RWPE2 (cell line): ENCODE results near the gene SLC7A7.
A peak's percentile ranks its signal among the peaks of the same experiment; 100 is the strongest.
"Not testable (repeated sequence)": the region's sequence is repeated elsewhere in the genome, so short reads cannot be mapped to it uniquely, and the experiment has no call there.

Experiments used
- ATAC-seq: fragments of 200-7000 bp; cut with Tn5 transposase; 3 replicates; pipeline ENCODE4 v1.9.1; 2021; ENCODE audit warnings: low read depth
- DNase-seq: peaks from one replicate; pipeline ENCODE4 v3.0.0-alpha.2; 2020; ENCODE audit warnings: low spot score
- H3K27ac ChIP-seq: fragments of 450-650 bp; 2 replicates; pipeline ENCODE4 v1.5.1; 2017; ENCODE audit warnings: mild to moderate bottlenecking; ENCODE audit not compliant: poor library complexity, severe bottlenecking
- H3K27me3 ChIP-seq: fragments of 250-450 bp; sonication (Bioruptor Pico); 2 replicates; pipeline ENCODE4 v1.5.1; 2021; ENCODE audit warnings: mild to moderate bottlenecking, moderate library complexity; ENCODE audit not compliant: insufficient read depth, poor library complexity, severe bottlenecking
- H3K36me3 ChIP-seq: fragments of 250-450 bp; sonication (Bioruptor Pico); 2 replicates; pipeline ENCODE4 v1.5.1; 2020; ENCODE audit warnings: low read depth, mild to moderate bottlenecking, moderate library complexity
- H3K4me1 ChIP-seq: fragments of 250-450 bp; sonication (Bioruptor Pico); 2 replicates; pipeline ENCODE4 v1.5.1; 2021; ENCODE audit warnings: mild to moderate bottlenecking, moderate library complexity; ENCODE audit not compliant: insufficient read depth, poor library complexity, severe bottlenecking
- H3K4me3 ChIP-seq: fragments of 250-450 bp; sonication (Bioruptor Pico); 2 replicates; pipeline ENCODE4 v1.5.1; 2021; ENCODE audit warnings: mild to moderate bottlenecking, moderate library complexity; ENCODE audit not compliant: severe bottlenecking
- H3K9me3 ChIP-seq: fragments of 250-450 bp; sonication (Bioruptor Pico); 2 replicates; pipeline ENCODE4 v1.5.1; 2021; ENCODE audit warnings: mild to moderate bottlenecking, moderate library complexity; ENCODE audit not compliant: severe bottlenecking
- CTCF ChIP-seq: fragments of 450-650 bp; IDR thresholded peaks from one replicate; pipeline ENCODE4 v1.5.1; 2017; ENCODE audit warnings: mild to moderate bottlenecking, moderate library complexity; ENCODE audit not compliant: poor library complexity, severe bottlenecking

The SLC7A7 gene

GRCh38 chr14:22811722-22812121, 3.5 kb downstream of the SLC7A7 start:
- H3K4me1 ChIP-seq, result peaks cover 23% of the 10 kb centered on the region

GRCh38 chr14:22808388-22809209, 6.6 kb downstream of the SLC7A7 start:
- ATAC-seq, result no peak
- Histone ChIP-seq H3K27ac (peak overlapping the region; percentile 79), H3K9me3 (no peaks in the 10 kb centered on the region), H3K4me1 (peaks cover 20% of the 10 kb centered on the region), H3K4me3 (no peak overlapping the region), H3K36me3 (no peaks in the 10 kb centered on the region), H3K27me3 (no peaks in the 10 kb centered on the region)
- DNase-seq, result no peak
- TF ChIP-seq CTCF, result no peak

More at GRCh38 chr14:22811722-22812121, 3.5 kb downstream of the SLC7A7 start:
- no peak for DNase-seq
- Histone ChIP-seq H3K27me3 (no peaks in the 10 kb centered on the region), H3K27ac (no peak overlapping the region), H3K36me3 (no peaks in the 10 kb centered on the region), H3K9me3 (no peaks in the 10 kb centered on the region), H3K4me3 (no peak overlapping the region)
- ATAC-seq, result no peak
- no peak for TF ChIP-seq CTCF

- Histone ChIP-seq H3K27me3 (no peaks in the 10 kb centered on the region), H3K9me3 (no peaks in the 10 kb centered on the region), H3K36me3 (no peaks in the 10 kb centered on the region), H3K4me3 (no peak overlapping the region), H3K27ac (peak overlapping the region; percentile 79), H3K4me1 (peaks cover 20% of the 10 kb centered on the region)
- DNase-seq (no peak), ATAC-seq (peak; percentile 96)
- TF ChIP-seq CTCF, result no peak
These were observed 7.7 kb downstream of the SLC7A7 start for GRCh38 chr14:22807432-22808087.

GRCh38 chr14:22805235-22805634, 10.0 kb downstream of the SLC7A7 start:
- not testable (repeated sequence) for DNase-seq, ATAC-seq, H3K4me3 ChIP-seq, H3K27ac ChIP-seq, H3K9me3 ChIP-seq, H3K27me3 ChIP-seq, H3K36me3 ChIP-seq
- H3K4me1 ChIP-seq, result peaks cover 20% of the 10 kb centered on the region

GRCh38 chr14:22803687-22803974, 11.6 kb downstream of the SLC7A7 start:
- ATAC-seq, result no peak
- no peak for TF ChIP-seq CTCF
- H3K27me3 ChIP-seq, result no peaks in the 10 kb centered on the region
- no peak overlapping the region for H3K4me3 ChIP-seq
- DNase-seq, result no peak
- H3K36me3 ChIP-seq, result no peaks in the 10 kb centered on the region
- H3K27ac ChIP-seq, result no peak overlapping the region
- no peaks in the 10 kb centered on the region for H3K9me3 ChIP-seq
- H3K4me1 ChIP-seq, result peaks cover 17% of the 10 kb centered on the region
